COLO668 (cell line): ENCODE results near the gene MUC5B.
"Not testable (repeated sequence)": the region's sequence is repeated elsewhere in the genome, so short reads cannot be mapped to it uniquely, and the experiment has no call there.

Experiments
- DNase-seq: peaks from one replicate; lab custom pipeline; 2025; ENCODE audit not compliant: unreplicated experiment; lab: John Stamatoyannopoulos, UW

MUC5B gene

GRCh38 chr11:1231396-1232020, 8.6 kb downstream of the MUC5B start:
- peak; percentile 40 for DNase-seq

GRCh38 chr11:1232021-1232882, 9.4 kb downstream of the MUC5B start:
- DNase-seq: no peak

- DNase-seq: no peak
Observed at GRCh38 chr11:1232883-1233321, 10.0 kb downstream of the MUC5B start.

GRCh38 chr11:1233351-1234053, 10.6 kb downstream of the MUC5B start:
- no peak for DNase-seq

- DNase-seq: no peak
Observed at GRCh38 chr11:1234054-1234720, 11.3 kb downstream of the MUC5B start.

- no peak for DNase-seq
Observed at GRCh38 chr11:1234771-1235305, 12.0 kb downstream of the MUC5B start.

GRCh38 chr11:1235306-1235900, 12.5 kb downstream of the MUC5B start:
- DNase-seq: no peak

GRCh38 chr11:1235901-1236315, 13.0 kb downstream of the MUC5B start:
- no peak for DNase-seq

GRCh38 chr11:1236316-1237127, 13.7 kb downstream of the MUC5B start:
- no peak for DNase-seq

GRCh38 chr11:1237128-1237580, 14.3 kb downstream of the MUC5B start:
- DNase-seq: no peak

- DNase-seq: no peak
Observed at GRCh38 chr11:1237851-1238250, 15.0 kb downstream of the MUC5B start.

- no peak for DNase-seq
Observed at GRCh38 chr11:1238767-1239595, 16.1 kb downstream of the MUC5B start.

- DNase-seq: no peak
Observed at GRCh38 chr11:1239596-1240205, 16.8 kb downstream of the MUC5B start.

GRCh38 chr11:1240771-1241170, 17.9 kb downstream of the MUC5B start:
- DNase-seq: no peak

GRCh38 chr11:1241706-1242105, 18.8 kb downstream of the MUC5B start:
- no peak for DNase-seq

- DNase-seq: no peak
Observed at GRCh38 chr11:1242289-1242688, 19.4 kb downstream of the MUC5B start.

- DNase-seq: not testable (repeated sequence)
Observed at GRCh38 chr11:1242751-1243150, 19.9 kb downstream of the MUC5B start.

- DNase-seq: not testable (repeated sequence)
Observed at GRCh38 chr11:1243521-1243920, 20.7 kb downstream of the MUC5B start.
